Inflammatory macrophage treated with lipopolysaccharide for 1 hour (primary cell): Measurements from ENCODE around the gene IAH1.
A peak's percentile ranks its signal among the peaks of the same experiment; 100 is the strongest.
"Not testable (repeated sequence)": the region's sequence is repeated elsewhere in the genome, so short reads cannot be mapped to it uniquely, and the experiment has no call there.

Experiments
- DNase-seq, 2 donors: peaks; one replicate each; pipeline ENCODE4 v3.0.0-alpha.2; 2020 to 2022

IAH1 gene

GRCh38 chr2:9473308-9473984 is 905 bp upstream of the IAH1 start:
- no peak for DNase-seq

GRCh38 chr2:9473985-9474360 is 378 bp upstream of the IAH1 start:
- DNase-seq = peak; percentile 23 to 50

GRCh38 chr2:9477914-9478313 is 3.6 kb downstream of the IAH1 start:
- DNase-seq = no peak

GRCh38 chr2:9478526-9478925 is 4.2 kb downstream of the IAH1 start:
- no peak for DNase-seq

GRCh38 chr2:9480157-9480556 is 5.8 kb downstream of the IAH1 start:
- DNase-seq = no peak

GRCh38 chr2:9483107-9483506 is 8.8 kb downstream of the IAH1 start:
- DNase-seq = no peak

GRCh38 chr2:9484533-9484932 is 10.2 kb downstream of the IAH1 start:
- DNase-seq = no peak

- no peak for DNase-seq
Observed at GRCh38 chr2:9488583-9489547, 14.5 kb downstream of the IAH1 start.

- no peak for DNase-seq
Observed at GRCh38 chr2:9490789-9491188, 16.4 kb downstream of the IAH1 start.

- DNase-seq = no peak
Observed at GRCh38 chr2:9492927-9493326, 18.6 kb downstream of the IAH1 start.

GRCh38 chr2:9493478-9493877 is 19.1 kb downstream of the IAH1 start:
- DNase-seq = no peak

GRCh38 chr2:9494081-9494480 is 19.7 kb downstream of the IAH1 start:
- no peak for DNase-seq

- no peak for DNase-seq
Observed at GRCh38 chr2:9497017-9497416, 22.7 kb downstream of the IAH1 start.

GRCh38 chr2:9498210-9498609 is 23.9 kb downstream of the IAH1 start:
- no peak for DNase-seq

- DNase-seq = peak in 1 of 2 donors; percentile 12
Observed at GRCh38 chr2:9508931-9509330, 34.6 kb downstream of the IAH1 start.

GRCh38 chr2:9513946-9514345 is 39.6 kb downstream of the IAH1 start:
- DNase-seq = not testable (repeated sequence)

- no peak for DNase-seq
Observed at GRCh38 chr2:9517118-9517782, 42.9 kb downstream of the IAH1 start.

- no peak for DNase-seq
Observed at GRCh38 chr2:9518163-9518562, 43.8 kb downstream of the IAH1 start.

GRCh38 chr2:9518780-9519179 is 44.4 kb downstream of the IAH1 start:
- no peak for DNase-seq

GRCh38 chr2:9519250-9519649 is 44.9 kb downstream of the IAH1 start:
- DNase-seq = peak in 1 of 2 donors; percentile 20

GRCh38 chr2:9524291-9524690 is 49.9 kb downstream of the IAH1 start:
- DNase-seq = peak in 1 of 2 donors; percentile 32

- DNase-seq = no peak
Observed at GRCh38 chr2:9525266-9525665, 50.9 kb downstream of the IAH1 start.

GRCh38 chr2:9527995-9528787 is 53.8 kb downstream of the IAH1 start:
- DNase-seq = no peak
